HepG2 (cell line): ENCODE results near the gene SNED1. TPM values are rescaled to one million over a fixed set of nuclear protein-coding genes. Genes with fewer than 3 reads are reported as not detected.

ENCODE experiments used
- ATAC-seq: fragments of 200-7000 bp; cut with Tn5 transposase; 3 replicates; pipeline ENCODE4 v1.9.1; 2020; ENCODE audit warnings: mild to moderate bottlenecking, moderate library complexity
- BruUV-seq: library from RNA; stranded (reverse); fragments of 400-500 nt; replicated peaks from 2 replicates; lab custom pipeline; 2021; lab: Mats Ljungman, UMichigan
- CTCF ChIA-PET: fragments of 300-600 bp; formaldehyde crosslinking; extraction: SDS; loops from one replicate; lab custom pipeline; 2021; ENCODE audit warnings: low total read pairs, inconsistent platforms, low intra/inter-chr PET ratio; lab: Yijun Ruan, JAX
- POLR2A ChIA-PET: fragments of 350-600 bp; sonication (Branson Sonifier 250); formaldehyde crosslinking; loops from one replicate; lab custom pipeline; 2020; ENCODE audit warnings: antibody characterized with exemption, inconsistent platforms; lab: Yijun Ruan, JAX
- DNase-seq: peaks from one replicate; pipeline ENCODE4 v3.0.0-alpha.2; 2015; ENCODE audit warnings: low spot score
- FAIRE-seq: peaks from 3 replicates; lab custom pipeline; 2011; peaks lifted over from hg19 to GRCh38; lab: Jason Lieb, UNC
- H2AFZ ChIP-seq: one replicate; pipeline ENCODE4 v1.6.1; 2011; ENCODE audit warnings: low read length, inconsistent platforms
- H3K27ac ChIP-seq: fragments of 300-600 bp; 3 replicates; pipeline ENCODE4 v1.8.0; 2011; ENCODE audit warnings: mixed run types, mild to moderate bottlenecking, mixed read lengths, low read length, inconsistent platforms; ENCODE audit not compliant: insufficient read depth; ENCODE audit errors: extremely low read length
- H3K27me3 ChIP-seq, 2 experiments: fragments of 200-600 bp in 1 of 2; 2 replicates in 1 of 2; 3 replicates in 1 of 2; pipeline versions ENCODE4 v1.6.0 to v1.8.0; 2011; ENCODE audit warnings: low read length in 2 of 2, mild to moderate bottlenecking in 2 of 2, moderate library complexity in 2 of 2, inconsistent platforms in 1 of 2; ENCODE audit not compliant: insufficient read depth in 2 of 2, control insufficient read depth in 1 of 2
- H3K36me3 ChIP-seq, 2 experiments: fragments of 200-600 bp in 1 of 2; replicated peaks in 1 of 2; 2 replicates in 1 of 2; 3 replicates in 1 of 2; pipeline versions ENCODE4 v1.5.1 to v1.8.0; 2011; ENCODE audit warnings: low read length in 2 of 2, inconsistent platforms in 1 of 2; ENCODE audit not compliant: insufficient read depth in 2 of 2, control insufficient read depth in 1 of 2
- H3K4me1 ChIP-seq: 2 replicates; pipeline ENCODE4 v1.5.1; 2012; ENCODE audit warnings: low read length, inconsistent platforms; ENCODE audit not compliant: insufficient read depth
- H3K4me2 ChIP-seq: 2 replicates; pipeline ENCODE4 v1.6.0; 2011; ENCODE audit warnings: low read depth, low read length, inconsistent platforms
- H3K4me3 ChIP-seq, 3 experiments: fragments of 200-600 bp in 1 of 3; sonication (generic), shearing (Covaris generic) in 1 of 3; replicated peaks in 1 of 3; 2 replicates each; pipeline ENCODE4 v1.5.1; 2011 to 2016; ENCODE audit warnings: low read length in 3 of 3, inconsistent platforms in 2 of 3, low read depth in 2 of 3, mild to moderate bottlenecking in 2 of 3, control low read depth in 1 of 3, mixed read lengths in 1 of 3; ENCODE audit not compliant: insufficient read depth in 1 of 3
- H3K79me2 ChIP-seq: one replicate; pipeline ENCODE4 v1.6.1; 2011; ENCODE audit warnings: low read length, inconsistent platforms; ENCODE audit not compliant: insufficient read depth
- H3K9ac ChIP-seq: 2 replicates; pipeline ENCODE4 v1.6.0; 2011; ENCODE audit warnings: mild to moderate bottlenecking, low read depth, low read length, inconsistent platforms; ENCODE audit not compliant: insufficient read depth
- H3K9me3 ChIP-seq: 2 replicates; pipeline ENCODE4 v1.5.1; 2012; ENCODE audit warnings: mild to moderate bottlenecking, low read length
- H4K20me1 ChIP-seq: 2 replicates; pipeline ENCODE4 v1.6.0; 2011; ENCODE audit warnings: inconsistent platforms, mild to moderate bottlenecking, low read length, moderate library complexity; ENCODE audit not compliant: insufficient read depth
- CBX5 ChIP-seq: sonication (generic); formaldehyde crosslinking; IDR thresholded peaks from 2 replicates; pipeline ENCODE4 v1.4.0; 2020; ENCODE audit warnings: missing genetic modification reagents, borderline replicate concordance
- DMTF1 ChIP-seq: sonication (generic); formaldehyde crosslinking; IDR thresholded peaks from 2 replicates; pipeline ENCODE4 v1.4.0; 2020; ENCODE audit warnings: mild to moderate bottlenecking, missing genetic modification reagents
- EED ChIP-seq: sonication (generic); formaldehyde crosslinking; IDR thresholded peaks from 2 replicates; pipeline ENCODE4 v1.5.0; 2020; ENCODE audit warnings: mild to moderate bottlenecking, missing genetic modification reagents
- GATAD2A ChIP-seq: IDR thresholded peaks from 2 replicates; pipeline ENCODE4 v1.6.1; 2016
- NR3C1 ChIP-seq: sonication (generic); formaldehyde crosslinking; IDR thresholded peaks from 2 replicates; pipeline ENCODE4 v1.4.0; 2020; ENCODE audit warnings: missing genetic modification reagents
- PRDM10 ChIP-seq: sonication (generic); formaldehyde crosslinking; IDR thresholded peaks from 2 replicates; pipeline ENCODE4 v1.4.0; 2020; ENCODE audit warnings: low read depth, missing genetic modification reagents
- RFXANK ChIP-seq: IDR thresholded peaks from 2 replicates; pipeline ENCODE4 v1.6.1; 2016
- TOE1 ChIP-seq: sonication (generic); formaldehyde crosslinking; IDR thresholded peaks from 2 replicates; pipeline ENCODE4 v1.4.0; 2020; ENCODE audit warnings: mild to moderate bottlenecking, missing genetic modification reagents
- ZNF18 ChIP-seq: sonication (generic); formaldehyde crosslinking; IDR thresholded peaks from 2 replicates; pipeline ENCODE4 v1.8.0; 2022; ENCODE audit warnings: mild to moderate bottlenecking, missing genetic modification reagents; ENCODE audit not compliant: insufficient replicate concordance
- ZNF597 ChIP-seq: sonication (generic); formaldehyde crosslinking; IDR thresholded peaks from 2 replicates; pipeline ENCODE4 v1.5.0; 2020; ENCODE audit warnings: missing genetic modification reagents
- ZNF839 ChIP-seq: sonication (generic); formaldehyde crosslinking; IDR thresholded peaks from 2 replicates; pipeline ENCODE4 v1.4.0; 2020; ENCODE audit warnings: missing genetic modification reagents, mild to moderate bottlenecking, borderline replicate concordance
- ZNF883 ChIP-seq: sonication (generic); formaldehyde crosslinking; IDR thresholded peaks from 2 replicates; pipeline ENCODE4 v1.5.1; 2020; ENCODE audit warnings: mild to moderate bottlenecking, missing genetic modification reagents; ENCODE audit errors: not compliant biosample characterization
- WGBS: methylation state at CpG from one replicate; pipeline ENCODE4 v1.1.6; 2017; ENCODE audit warnings: low lambda C conversion rate; 5-methylcytosine and 5-hydroxymethylcytosine counted together
- in situ Hi-C: cut with HindIII; loops from 2 replicates; pipeline ENCODE4 v1.10.0; 2017; ENCODE audit warnings: low pct_unique_long_range_greater_than_20kb; ENCODE audit not compliant: extremely low pct_ligation_motif_present
- intact Hi-C: fragments of 100-400 bp; cut with micrococcal nuclease; formaldehyde crosslinking; loops from one replicate; pipeline ENCODE4 v1.10.0; 2022; ENCODE audit not compliant: unreplicated experiment
- polyA plus RNA-seq, 8 experiments: library from polyadenylated mRNA; depleted of rRNA in 3 of 8; stranded (reverse) in 7 of 8; unstranded in 1 of 8; fragments of >200 nt; fragmentation: Illumina TruSeq in 4 of 8; extraction: Trizol in 4 of 8; gene quantifications; 2 replicates each; pipeline versions ENCODE4 v1.2.1 to v1.2.3, GENCODE V29; 2011 to 2016; ENCODE audit warnings: low read depth in 4 of 8, missing spikeins in 1 of 8, mixed read lengths in 1 of 8; ENCODE audit not compliant: insufficient read depth in 1 of 8
- total RNA-seq, 5 experiments: library from RNA; depleted of rRNA; stranded (reverse); fragments of >200 nt; fragmentation: Illumina TruSeq; extraction: Trizol; gene quantifications; 2 replicates each; pipeline ENCODE4 v1.2.3, GENCODE V29; 2016; ENCODE audit warnings: low read depth in 1 of 5

SNED1 gene
- total and polyA plus RNA-seq, 2 of the 13 experiments (the other 11 are each of a cell fraction or from before 2014, with no cell fraction given) = 0.15 to 0.65 TPM

- Histone ChIP-seq H3K27me3 (peaks cover 11 to 37% of the 10 kb centered on the region in 2 experiments; a peak in 4 of 5 replicates), H3K9me3 (peaks cover 5% of the 10 kb centered on the region; the same call in 1 of the 2 replicates), H3K79me2 (no peaks in the 10 kb centered on the region), H3K27ac (no peak overlapping the region), H3K9ac (no peak overlapping the region), H3K36me3 (no peaks in the 10 kb centered on the region), H3K4me2 (no peak overlapping the region), H3K4me3 (no peak overlapping the region), H3K4me1 (peaks cover 47% of the 10 kb centered on the region), H4K20me1 (no peaks in the 10 kb centered on the region), H2AFZ (no peak overlapping the region)
- ATAC-seq = no peak
- in situ Hi-C loops = no loop called here
- DNase-seq = no peak
- BruUV-seq = no TSS peak
- FAIRE-seq = peak; percentile 56
- intact Hi-C loops = no loop called here
- WGBS = 52% methylated on average over 8 of the region's 9 CpGs
- CTCF ChIA-PET = no interaction called here
- no peak for TF ChIP-seq CBX5 (CRISPR knock-in tag)
- no peak for TF ChIP-seq ZNF597 (CRISPR knock-in tag)
- TF ChIP-seq ZNF883 (CRISPR knock-in tag) = no peak
- no peak for TF ChIP-seq ZNF18 (CRISPR knock-in tag)
- no peak for TF ChIP-seq PRDM10 (CRISPR knock-in tag)
- no peak for TF ChIP-seq NR3C1 (CRISPR knock-in tag)
- no peak for TF ChIP-seq DMTF1 (CRISPR knock-in tag)
- no peak for TF ChIP-seq EED (CRISPR knock-in tag)
- TF ChIP-seq GATAD2A = no peak
- TF ChIP-seq TOE1 = no peak
- no peak for TF ChIP-seq ZNF839 (CRISPR knock-in tag)
- no peak for TF ChIP-seq RFXANK (CRISPR knock-in tag)
- POLR2A ChIA-PET = no interaction called here
These were observed 2.5 kb downstream of the SNED1 start for GRCh38 chr2:241000831-241001321.
